Adipocyte (in vitro differentiated cells): ENCODE results near the gene ZDHHC14.
"Not testable (repeated sequence)": the region's sequence is repeated elsewhere in the genome, so short reads cannot be mapped to it uniquely, and the experiment has no call there.

ENCODE experiments used
- DNase-seq: peaks from one replicate; pipeline ENCODE4 v3.0.0-alpha.2; 2015; ENCODE audit warnings: low read depth
- H3K27me3 ChIP-seq: replicated peaks from 2 replicates; pipeline ENCODE4 v1.7.0; 2013; ENCODE audit warnings: mild to moderate bottlenecking, low read length, moderate library complexity; ENCODE audit not compliant: control insufficient read depth, insufficient read depth
- H3K36me3 ChIP-seq: 2 replicates; pipeline ENCODE4 v1.7.0; 2013; ENCODE audit warnings: low read length, mild to moderate bottlenecking, moderate library complexity; ENCODE audit not compliant: control insufficient read depth, insufficient read depth, severe bottlenecking
- H3K4me1 ChIP-seq: 2 replicates; pipeline ENCODE4 v1.7.0; 2013; ENCODE audit warnings: mild to moderate bottlenecking, low read length, moderate library complexity; ENCODE audit not compliant: control insufficient read depth, insufficient read depth
- H3K4me3 ChIP-seq: 2 replicates; pipeline ENCODE4 v1.7.0; 2013; ENCODE audit warnings: mild to moderate bottlenecking, low read length, moderate library complexity
- H3K9ac ChIP-seq: 2 replicates; pipeline ENCODE4 v1.7.0; 2013; ENCODE audit warnings: mild to moderate bottlenecking, low read length, moderate library complexity
- H3K9me3 ChIP-seq: 2 replicates; pipeline ENCODE4 v1.7.0; 2013; ENCODE audit warnings: mild to moderate bottlenecking, low read length, moderate library complexity; ENCODE audit not compliant: control insufficient read depth

The ZDHHC14 gene

DNA sequence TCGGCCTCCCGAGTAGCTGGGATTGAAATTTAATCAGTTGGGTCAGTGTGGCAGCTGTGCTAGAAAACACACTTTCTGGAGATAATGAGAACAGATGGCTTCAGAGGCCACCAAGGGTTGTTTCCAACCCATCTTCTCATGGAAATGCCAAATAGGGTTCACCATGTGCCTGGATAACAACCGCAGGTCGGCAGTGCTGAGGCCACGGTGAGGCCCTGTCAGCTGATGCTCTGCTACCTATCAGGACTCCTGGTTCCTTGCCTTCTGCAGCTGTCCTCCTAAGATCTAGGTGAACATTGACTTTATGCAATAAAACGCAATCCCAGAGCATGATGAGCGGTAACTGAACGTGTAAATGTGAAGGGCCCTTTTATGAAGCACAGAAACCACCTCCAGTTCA lies 302.7 kb downstream of the ZDHHC14 start:
- H3K9me3 ChIP-seq, result no peaks in the 10 kb centered on the region
- no peak for DNase-seq
- H3K27me3 ChIP-seq, result peaks cover 9% of the 10 kb centered on the region
- no peak overlapping the region for H3K9ac ChIP-seq
- peaks cover 15% of the 10 kb centered on the region for H3K4me1 ChIP-seq
- no peaks in the 10 kb centered on the region for H3K36me3 ChIP-seq
- H3K4me3 ChIP-seq, result no peak overlapping the region

DNA sequence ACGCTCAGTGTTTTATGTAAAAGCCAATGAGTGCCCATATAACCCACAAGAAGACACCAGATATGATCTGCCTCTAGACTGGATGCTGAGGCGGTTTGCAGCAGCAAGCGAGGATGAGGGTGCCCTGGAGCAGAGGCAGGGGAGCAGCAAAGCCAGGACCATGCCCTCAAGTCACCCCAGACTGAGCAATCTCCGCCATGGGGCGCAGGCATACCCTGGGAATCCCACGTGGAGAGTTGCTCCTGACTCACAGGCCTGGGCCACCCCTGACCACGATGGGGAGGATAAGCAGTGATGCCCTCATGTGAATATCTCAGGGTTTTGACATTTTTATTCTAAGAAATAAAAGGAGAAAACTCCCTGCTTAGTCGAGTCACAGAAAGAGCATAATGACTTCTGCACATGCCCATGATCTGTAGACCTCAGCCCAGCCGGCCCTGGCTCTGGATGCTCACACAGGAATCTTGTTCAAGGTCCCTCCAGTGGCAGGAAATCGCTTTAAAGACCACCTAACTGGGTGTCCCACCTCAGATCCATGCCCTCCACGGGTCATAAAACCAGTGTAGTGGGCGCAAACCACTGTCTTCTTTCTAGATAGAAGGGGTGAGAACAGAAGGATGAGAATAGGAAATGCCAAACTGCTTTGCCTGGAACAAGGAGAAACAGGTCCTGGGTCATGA lies 303.8 kb downstream of the ZDHHC14 start:
- Histone ChIP-seq H3K4me3 (no peak overlapping the region), H3K27me3 (peaks cover 11% of the 10 kb centered on the region), H3K9me3 (no peaks in the 10 kb centered on the region), H3K36me3 (no peaks in the 10 kb centered on the region), H3K9ac (no peak overlapping the region), H3K4me1 (peaks cover 22% of the 10 kb centered on the region)
- no peak for DNase-seq

DNA sequence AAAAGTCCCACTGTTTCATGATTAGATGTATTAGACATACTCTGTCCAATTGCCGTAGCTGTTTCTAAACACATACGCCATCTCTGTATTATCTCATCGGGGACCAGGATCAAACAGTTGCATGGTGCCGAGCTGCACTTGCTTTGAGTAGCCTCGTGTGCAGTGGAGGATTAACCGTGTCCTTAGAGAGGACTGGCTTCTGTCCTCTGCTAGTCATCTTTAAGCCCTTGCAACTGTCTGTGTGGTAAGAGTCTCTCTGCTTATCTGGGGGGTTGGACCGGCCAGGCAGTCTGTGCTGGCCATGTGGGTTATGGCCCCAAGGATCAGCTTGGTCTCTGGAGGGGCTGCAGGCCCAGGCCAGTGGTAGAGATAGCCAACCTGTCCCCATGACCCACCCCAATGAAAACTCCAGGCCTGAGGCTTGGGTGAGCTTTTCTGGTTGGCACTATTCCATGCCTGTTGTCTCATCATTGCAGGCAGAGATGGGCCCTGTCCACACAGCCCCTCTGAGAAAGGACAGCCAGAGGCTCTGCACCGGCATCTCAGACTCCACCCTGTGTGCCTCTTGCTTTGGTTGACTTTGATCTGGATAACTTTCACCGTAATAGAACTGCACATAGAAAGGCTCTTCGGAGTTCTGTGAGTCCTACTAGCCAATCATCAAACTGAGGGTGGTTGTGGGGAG lies 304.7 kb downstream of the ZDHHC14 start:
- H3K9ac ChIP-seq, result no peak overlapping the region
- peaks cover 22% of the 10 kb centered on the region for H3K4me1 ChIP-seq
- H3K36me3 ChIP-seq, result no peaks in the 10 kb centered on the region
- no peak overlapping the region for H3K4me3 ChIP-seq
- no peaks in the 10 kb centered on the region for H3K9me3 ChIP-seq
- DNase-seq, result no peak
- H3K27me3 ChIP-seq, result peaks cover 11% of the 10 kb centered on the region

DNA sequence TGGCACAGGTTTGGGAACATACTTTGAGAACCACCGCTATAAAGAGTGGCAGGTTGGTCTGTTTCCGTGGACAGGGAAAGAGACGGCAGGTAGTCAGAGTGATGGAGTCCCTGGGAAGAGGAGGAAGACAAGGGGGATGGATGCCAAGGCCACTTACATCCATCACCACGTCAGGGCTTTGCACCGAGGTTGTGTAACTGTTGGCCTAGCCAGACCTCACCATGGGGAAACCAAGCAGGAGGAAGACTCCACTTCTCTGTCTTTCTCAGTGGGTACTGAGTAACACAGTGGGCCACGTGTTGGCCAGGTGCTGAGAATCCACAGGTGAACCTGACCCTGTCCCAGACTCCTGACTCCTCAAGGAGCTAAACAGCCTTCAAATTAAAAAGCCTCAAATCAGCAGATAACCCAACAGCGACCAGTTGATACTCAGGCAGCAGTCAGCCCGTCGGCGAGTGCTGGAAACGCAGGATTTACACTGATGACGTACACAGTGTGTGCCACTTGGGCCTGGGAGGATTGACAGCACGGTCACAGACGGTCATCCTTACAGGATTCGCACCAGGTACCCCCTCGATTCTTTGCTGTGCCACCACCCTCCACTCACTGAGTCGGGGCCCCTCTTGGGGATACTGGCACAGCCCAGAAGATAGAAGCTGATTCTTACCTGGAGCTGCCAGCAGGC lies 307.4 kb downstream of the ZDHHC14 start:
- Histone ChIP-seq H3K9me3 (no peaks in the 10 kb centered on the region), H3K36me3 (no peaks in the 10 kb centered on the region), H3K9ac (no peak overlapping the region), H3K4me3 (no peak overlapping the region), H3K27me3 (peaks cover 27% of the 10 kb centered on the region), H3K4me1 (peaks cover 11% of the 10 kb centered on the region)
- no peak for DNase-seq

DNA sequence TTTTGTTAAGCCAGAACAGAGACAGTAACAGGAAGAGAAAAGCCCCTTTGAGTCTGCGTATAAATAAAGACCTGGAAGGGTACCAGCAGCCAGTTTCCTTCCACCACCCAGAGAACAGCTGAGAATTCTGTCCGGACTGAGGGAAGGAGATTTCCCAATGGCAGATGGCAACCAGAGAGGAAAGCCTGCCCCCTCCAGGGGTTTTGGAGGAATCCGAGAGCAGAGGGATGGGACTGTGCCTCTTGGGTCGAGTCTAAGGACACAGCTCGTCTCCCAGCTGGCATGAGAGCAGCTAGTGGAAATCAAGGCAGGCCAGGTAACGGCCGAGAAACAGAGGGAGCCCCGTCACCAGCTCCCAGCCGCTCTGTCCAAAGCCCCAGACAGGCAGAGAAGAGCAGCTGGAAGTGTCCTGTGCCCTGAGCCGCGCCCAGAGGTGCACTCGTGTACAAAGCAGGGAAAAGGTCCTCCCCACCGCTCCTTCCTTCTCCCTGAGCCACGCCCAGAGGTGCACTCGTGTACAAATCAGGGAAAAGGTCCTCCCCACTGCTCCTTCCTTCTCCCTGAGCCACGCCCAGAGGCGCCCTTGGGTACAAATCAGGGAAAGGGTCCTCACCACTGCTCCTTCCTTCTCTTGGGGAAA lies 308.1 kb downstream of the ZDHHC14 start:
- no peaks in the 10 kb centered on the region for H3K36me3 ChIP-seq
- no peaks in the 10 kb centered on the region for H3K9me3 ChIP-seq
- H3K4me1 ChIP-seq, result peaks cover 9% of the 10 kb centered on the region
- H3K4me3 ChIP-seq, result no peak overlapping the region
- DNase-seq, result no peak
- peaks cover 27% of the 10 kb centered on the region for H3K27me3 ChIP-seq
- no peak overlapping the region for H3K9ac ChIP-seq

DNA sequence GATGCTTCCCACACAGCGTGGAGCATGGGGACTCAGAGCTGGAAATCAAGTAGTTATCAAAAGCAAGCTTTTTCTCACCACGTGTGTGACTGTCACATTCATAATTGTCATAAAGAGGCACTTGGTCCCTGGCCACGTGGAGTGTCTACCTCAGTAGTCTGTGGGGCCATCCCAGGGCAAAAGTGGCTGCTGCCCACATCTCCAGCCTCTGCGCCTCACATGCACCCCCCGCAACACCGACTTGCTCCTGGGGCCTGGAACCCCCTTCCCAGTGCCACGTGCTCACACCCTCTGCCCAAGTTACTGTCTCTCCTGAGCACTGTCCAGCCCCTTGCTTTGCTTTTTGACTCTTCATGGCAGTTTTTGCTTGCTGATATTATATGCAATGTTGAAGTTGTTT lies 308.9 kb downstream of the ZDHHC14 start:
- Histone ChIP-seq H3K9me3 (no peaks in the 10 kb centered on the region), H3K27me3 (peaks cover 32% of the 10 kb centered on the region), H3K4me1 (peaks cover 9% of the 10 kb centered on the region), H3K4me3 (no peak overlapping the region), H3K36me3 (no peaks in the 10 kb centered on the region), H3K9ac (no peak overlapping the region)
- DNase-seq, result no peak

DNA sequence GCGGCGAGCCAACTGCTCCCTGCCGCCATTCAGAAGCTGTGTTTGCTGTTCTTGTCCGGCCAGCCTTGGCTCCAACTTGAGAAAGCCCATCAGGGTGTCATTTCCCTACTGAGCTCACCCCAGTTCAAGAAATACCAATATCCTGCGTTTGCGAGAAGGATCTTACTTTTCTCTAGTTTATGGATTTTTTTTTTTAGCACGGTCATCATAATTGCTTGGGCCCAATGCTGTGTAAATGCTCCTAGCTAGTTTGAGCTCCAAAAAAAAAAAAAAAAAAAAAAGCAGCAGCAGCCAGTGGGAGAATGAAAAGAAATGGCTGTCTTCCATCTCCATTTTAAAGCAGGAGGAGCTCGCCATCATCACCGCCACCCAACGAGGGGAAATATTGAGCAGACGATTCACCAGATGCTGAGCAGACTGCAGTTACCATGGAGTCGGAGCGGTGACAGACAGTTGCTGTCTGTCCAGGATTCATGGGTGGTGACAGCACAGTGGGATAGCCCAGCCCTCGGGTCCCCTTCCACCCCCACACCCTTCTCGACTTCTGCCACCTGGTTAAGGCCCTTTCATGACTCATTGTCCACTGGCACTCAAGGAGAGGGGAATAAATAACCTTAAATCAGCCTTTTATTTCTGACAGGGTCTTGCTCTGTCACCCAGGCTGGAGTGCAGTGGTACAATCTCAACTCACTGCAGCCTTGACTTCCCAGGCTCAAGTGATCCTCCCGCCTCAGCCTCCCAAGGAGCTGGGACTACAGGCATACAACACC lies 309.6 kb downstream of the ZDHHC14 start:
- peaks cover 37% of the 10 kb centered on the region for H3K27me3 ChIP-seq
- no peaks in the 10 kb centered on the region for H3K36me3 ChIP-seq
- no peaks in the 10 kb centered on the region for H3K9me3 ChIP-seq
- H3K4me3 ChIP-seq, result no peak overlapping the region
- DNase-seq, result no peak
- H3K4me1 ChIP-seq, result peaks cover 9% of the 10 kb centered on the region
- H3K9ac ChIP-seq, result no peak overlapping the region

DNA sequence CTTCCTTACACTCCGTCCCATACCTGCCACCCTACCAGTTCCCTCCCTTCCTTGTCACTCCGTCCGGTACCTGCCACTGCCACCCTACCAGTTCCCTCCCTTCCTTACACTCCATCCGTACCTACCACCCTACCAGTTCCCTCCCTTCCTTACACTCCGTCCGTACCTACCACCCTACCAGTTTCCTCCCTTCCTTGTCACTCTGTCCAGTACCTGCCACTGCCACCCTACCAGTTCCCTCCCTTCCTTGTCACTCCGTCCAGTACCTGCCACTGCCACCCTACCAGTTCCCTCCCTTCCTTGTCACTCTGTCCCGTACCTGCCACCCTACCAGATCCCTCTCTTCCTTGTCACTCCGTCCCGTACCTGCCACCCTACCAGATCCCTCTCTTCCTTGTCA lies 310.6 kb downstream of the ZDHHC14 start:
- DNase-seq, H3K4me1 ChIP-seq, H3K4me3 ChIP-seq, H3K9me3 ChIP-seq, H3K9ac ChIP-seq, H3K36me3 ChIP-seq: not testable (repeated sequence)
- peaks cover 37% of the 10 kb centered on the region for H3K27me3 ChIP-seq

DNA sequence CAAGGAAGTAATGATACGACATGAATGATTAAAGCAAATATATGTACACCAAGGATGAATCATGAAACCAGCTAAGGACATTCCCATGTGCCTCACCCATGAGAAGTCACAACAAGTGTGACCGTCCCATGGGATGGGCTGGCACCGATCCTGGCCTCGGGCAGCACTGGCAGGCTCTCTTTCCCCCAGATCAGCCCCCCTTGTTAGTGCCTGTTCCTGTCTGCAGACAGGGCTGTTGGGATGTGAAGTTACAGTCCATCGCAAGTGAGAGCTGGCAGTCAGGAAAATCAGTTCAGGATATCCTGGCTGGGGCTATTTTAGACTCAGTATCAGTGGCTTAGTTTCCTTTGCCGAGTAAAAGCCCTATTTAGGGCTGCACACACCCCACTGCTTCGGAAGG lies 312.9 kb downstream of the ZDHHC14 start:
- Histone ChIP-seq H3K4me3 (no peak overlapping the region), H3K27me3 (peaks cover 34% of the 10 kb centered on the region), H3K36me3 (no peaks in the 10 kb centered on the region), H3K4me1 (peaks cover 5% of the 10 kb centered on the region), H3K9ac (no peak overlapping the region), H3K9me3 (peaks cover 7% of the 10 kb centered on the region)
- no peak for DNase-seq

DNA sequence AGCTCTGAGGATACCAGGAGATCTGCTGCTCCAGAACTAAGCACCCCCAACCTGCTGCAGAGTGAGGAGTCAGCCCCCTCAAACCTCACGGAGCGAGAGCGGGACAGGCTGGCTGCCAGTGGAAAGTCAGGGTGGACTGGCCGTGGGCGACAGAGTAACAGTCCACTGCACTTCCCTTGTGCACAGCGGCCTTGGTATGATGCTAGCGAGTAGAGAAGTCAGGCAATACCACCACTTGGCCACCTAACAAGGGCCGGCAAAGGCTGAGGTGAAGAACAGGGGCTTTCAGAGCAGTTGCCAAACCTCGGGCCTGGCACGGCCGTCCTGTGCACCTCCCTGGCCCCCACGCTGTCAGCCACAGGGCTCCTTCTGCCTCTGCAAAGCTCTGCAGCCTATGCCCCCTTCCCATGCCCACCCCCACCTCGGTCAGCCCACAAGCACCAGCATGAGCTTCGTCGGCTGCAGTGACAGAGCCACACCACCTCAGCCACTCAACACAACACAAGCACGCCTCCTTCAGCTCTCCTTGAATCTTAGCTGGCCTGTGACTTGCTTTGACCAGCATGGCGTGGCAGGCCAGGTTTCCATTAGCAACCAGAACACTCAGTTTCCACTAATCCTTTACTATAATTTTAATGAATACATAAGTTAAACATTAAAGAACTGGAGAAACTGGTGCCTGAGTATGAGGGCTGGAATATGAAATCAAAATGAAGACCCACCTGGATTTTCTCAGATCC lies 314.5 kb downstream of the ZDHHC14 start:
- no peaks in the 10 kb centered on the region for H3K4me1 ChIP-seq
- no peak for DNase-seq
- H3K4me3 ChIP-seq, result no peak overlapping the region
- no peak overlapping the region for H3K9ac ChIP-seq
- H3K9me3 ChIP-seq, result peaks cover 9% of the 10 kb centered on the region
- no peaks in the 10 kb centered on the region for H3K36me3 ChIP-seq
- H3K27me3 ChIP-seq, result peaks cover 33% of the 10 kb centered on the region
